AG20443 (cell line): ENCODE data around the gene PARM1.

Experiments
- DNase-seq: peaks from one replicate; pipeline ENCODE4 v3.0.0; 2012; ENCODE audit warnings: low spot score, mixed read lengths

PARM1 gene

GRCh38 chr4:75087416-75087815 is 154.5 kb downstream of the PARM1 start:
- DNase-seq: no peak

- DNase-seq: no peak
Observed at GRCh38 chr4:75087865-75088264, 154.9 kb downstream of the PARM1 start.

- no peak for DNase-seq
Observed at GRCh38 chr4:75089206-75089605, 156.3 kb downstream of the PARM1 start.

- DNase-seq: no peak
Observed at GRCh38 chr4:75099321-75099720, 166.4 kb downstream of the PARM1 start.
